ENCODE results near the gene ZBTB38. TPM values are rescaled to one million over a fixed set of nuclear protein-coding genes. Genes with fewer than 3 reads are reported as not detected.

ZBTB38 gene
- total RNA-seq, 1 donor from 2014 or later: 24.5 TPM

GRCh38 chr3:141388823-141389621 is 20.7 kb downstream of the ZBTB38 start:
- no peak for DNase-seq (ENCODE audit: low spot score)
- Histone ChIP-seq H3K4me2 (no peak overlapping the region), H3K4me3 (no peak overlapping the region), H3K9ac (no peak overlapping the region), H3F3A (ENCODE audit: low read depth) (peaks cover 24% of the 10 kb centered on the region), H3K36me3 (no peaks in the 10 kb centered on the region), H3K9me3 (ENCODE audit: low read depth) (no peaks in the 10 kb centered on the region), H3K79me2 (ENCODE audit: low read depth) (no peaks in the 10 kb centered on the region), H3K27ac (no peak overlapping the region), H3K27me3 (no peaks in the 10 kb centered on the region), H4K20me1 (ENCODE audit: low read depth) (no peaks in the 10 kb centered on the region), H2AFZ (replicated peaks) (no peak overlapping the region), H3K4me1 (peaks cover 35% of the 10 kb centered on the region)
- Mint-ChIP-seq H3K27me3 (ENCODE audit: insufficient read depth, low read depth) (peaks cover 2% of the 10 kb centered on the region), H3K9me3 (no peaks in the 10 kb centered on the region), H3K36me3 (peaks cover 2% of the 10 kb centered on the region), H3K4me1 (peaks cover 74% of the 10 kb centered on the region), H3K4me3 (no peak overlapping the region), H3K27ac (no peak overlapping the region)
- no peak for TF ChIP-seq EZH2 (IDR thresholded peaks at IDR 0.05)
- no peak for TF ChIP-seq EZH2phosphoT487 (IDR thresholded peaks at IDR 0.05)
- TF ChIP-seq, protein P1, sequence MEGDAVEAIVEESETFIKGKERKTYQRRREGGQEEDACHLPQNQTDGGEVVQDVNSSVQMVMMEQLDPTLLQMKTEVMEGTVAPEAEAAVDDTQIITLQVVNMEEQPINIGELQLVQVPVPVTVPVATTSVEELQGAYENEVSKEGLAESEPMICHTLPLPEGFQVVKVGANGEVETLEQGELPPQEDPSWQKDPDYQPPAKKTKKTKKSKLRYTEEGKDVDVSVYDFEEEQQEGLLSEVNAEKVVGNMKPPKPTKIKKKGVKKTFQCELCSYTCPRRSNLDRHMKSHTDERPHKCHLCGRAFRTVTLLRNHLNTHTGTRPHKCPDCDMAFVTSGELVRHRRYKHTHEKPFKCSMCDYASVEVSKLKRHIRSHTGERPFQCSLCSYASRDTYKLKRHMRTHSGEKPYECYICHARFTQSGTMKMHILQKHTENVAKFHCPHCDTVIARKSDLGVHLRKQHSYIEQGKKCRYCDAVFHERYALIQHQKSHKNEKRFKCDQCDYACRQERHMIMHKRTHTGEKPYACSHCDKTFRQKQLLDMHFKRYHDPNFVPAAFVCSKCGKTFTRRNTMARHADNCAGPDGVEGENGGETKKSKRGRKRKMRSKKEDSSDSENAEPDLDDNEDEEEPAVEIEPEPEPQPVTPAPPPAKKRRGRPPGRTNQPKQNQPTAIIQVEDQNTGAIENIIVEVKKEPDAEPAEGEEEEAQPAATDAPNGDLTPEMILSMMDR (IDR thresholded peaks at IDR 0.05): no peak

- peaks cover 74% of the 10 kb centered on the region for H3K4me1 Mint-ChIP-seq
- Histone ChIP-seq H3K9me3 (ENCODE audit: low read depth) (no peaks in the 10 kb centered on the region), H3K4me1 (peaks cover 42% of the 10 kb centered on the region), H2AFZ (replicated peaks) (no peak overlapping the region), H3F3A (ENCODE audit: low read depth) (peaks cover 30% of the 10 kb centered on the region), H4K20me1 (ENCODE audit: low read depth) (no peaks in the 10 kb centered on the region), H3K79me2 (ENCODE audit: low read depth) (no peaks in the 10 kb centered on the region), H3K27ac (no peak overlapping the region), H3K36me3 (no peaks in the 10 kb centered on the region), H3K4me2 (no peak overlapping the region), H3K9ac (no peak overlapping the region), H3K27me3 (no peaks in the 10 kb centered on the region), H3K4me3 (no peak overlapping the region)
- no peak overlapping the region for H3K27ac Mint-ChIP-seq
- no peak for DNase-seq (ENCODE audit: low spot score)
- no peak overlapping the region for H3K4me3 Mint-ChIP-seq
- H3K36me3 Mint-ChIP-seq: peaks cover 3% of the 10 kb centered on the region
- H3K9me3 Mint-ChIP-seq: no peaks in the 10 kb centered on the region
- no peak for TF ChIP-seq EZH2 (IDR thresholded peaks at IDR 0.05)
- TF ChIP-seq, protein P1 (IDR thresholded peaks at IDR 0.05): no peak
- H3K27me3 Mint-ChIP-seq (ENCODE audit: insufficient read depth, low read depth): peaks cover 2% of the 10 kb centered on the region
These were observed 21.4 kb downstream of the ZBTB38 start for GRCh38 chr3:141389703-141390102.

GRCh38 chr3:141390747-141391146 is 22.4 kb downstream of the ZBTB38 start:
- no peaks in the 10 kb centered on the region for H3K79me2 ChIP-seq (ENCODE audit: low read depth)
- peaks cover 43% of the 10 kb centered on the region for H3K4me1 ChIP-seq
- Mint-ChIP-seq H3K9me3 (no peaks in the 10 kb centered on the region), H3K27me3 (ENCODE audit: insufficient read depth, low read depth) (peaks cover 2% of the 10 kb centered on the region), H3K27ac (peak overlapping the region; percentile 67), H3K36me3 (peaks cover 6% of the 10 kb centered on the region), H3K4me1 (peaks cover 64% of the 10 kb centered on the region), H3K4me3 (no peak overlapping the region)
- no peak overlapping the region for H3K4me3 ChIP-seq
- H3K27ac ChIP-seq: no peak overlapping the region
- TF ChIP-seq, protein P1 (IDR thresholded peaks at IDR 0.05): no peak
- no peak for TF ChIP-seq EZH2 (IDR thresholded peaks at IDR 0.05)
- no peak for TF ChIP-seq EZH2phosphoT487 (IDR thresholded peaks at IDR 0.05)
- no peaks in the 10 kb centered on the region for H3K27me3 ChIP-seq
- H4K20me1 ChIP-seq (ENCODE audit: low read depth): no peaks in the 10 kb centered on the region
- H3K9me3 ChIP-seq (ENCODE audit: low read depth): no peaks in the 10 kb centered on the region
- peaks cover 30% of the 10 kb centered on the region for H3F3A ChIP-seq (ENCODE audit: low read depth)
- H3K9ac ChIP-seq: no peak overlapping the region
- no peaks in the 10 kb centered on the region for H3K36me3 ChIP-seq
- H3K4me2 ChIP-seq: no peak overlapping the region
- no peak for DNase-seq (ENCODE audit: low spot score)
- no peak overlapping the region for H2AFZ ChIP-seq (replicated peaks)
